HepG2 (cell line): ENCODE results near the gene GPRC5D. TPM values are rescaled to one million over a fixed set of nuclear protein-coding genes. Genes with fewer than 3 reads are reported as not detected.

Experiments used
- ATAC-seq: fragments of 200-7000 bp; cut with Tn5 transposase; 3 replicates; pipeline ENCODE4 v1.9.1; 2020; ENCODE audit warnings: mild to moderate bottlenecking, moderate library complexity
- BruUV-seq: library from RNA; stranded (reverse); fragments of 400-500 nt; replicated peaks from 2 replicates; lab custom pipeline; 2021; lab: Mats Ljungman, UMichigan
- CTCF ChIA-PET: fragments of 300-600 bp; formaldehyde crosslinking; extraction: SDS; loops from one replicate; lab custom pipeline; 2021; ENCODE audit warnings: low total read pairs, inconsistent platforms, low intra/inter-chr PET ratio; lab: Yijun Ruan, JAX
- POLR2A ChIA-PET: fragments of 350-600 bp; sonication (Branson Sonifier 250); formaldehyde crosslinking; loops from one replicate; lab custom pipeline; 2020; ENCODE audit warnings: antibody characterized with exemption, inconsistent platforms; lab: Yijun Ruan, JAX
- DNase-seq: peaks from one replicate; pipeline ENCODE4 v3.0.0-alpha.2; 2015; ENCODE audit warnings: low spot score
- FAIRE-seq: peaks from 3 replicates; lab custom pipeline; 2011; peaks lifted over from hg19 to GRCh38; lab: Jason Lieb, UNC
- H2AFZ ChIP-seq: one replicate; pipeline ENCODE4 v1.6.1; 2011; ENCODE audit warnings: low read length, inconsistent platforms
- H3K27ac ChIP-seq: fragments of 300-600 bp; 3 replicates; pipeline ENCODE4 v1.8.0; 2011; ENCODE audit warnings: mixed run types, mild to moderate bottlenecking, mixed read lengths, low read length, inconsistent platforms; ENCODE audit not compliant: insufficient read depth; ENCODE audit errors: extremely low read length
- H3K27me3 ChIP-seq, 2 experiments: fragments of 200-600 bp in 1 of 2; 2 replicates in 1 of 2; 3 replicates in 1 of 2; pipeline versions ENCODE4 v1.6.0 to v1.8.0; 2011; ENCODE audit warnings: low read length in 2 of 2, mild to moderate bottlenecking in 2 of 2, moderate library complexity in 2 of 2, inconsistent platforms in 1 of 2; ENCODE audit not compliant: insufficient read depth in 2 of 2, control insufficient read depth in 1 of 2
- H3K36me3 ChIP-seq, 2 experiments: fragments of 200-600 bp in 1 of 2; replicated peaks in 1 of 2; 2 replicates in 1 of 2; 3 replicates in 1 of 2; pipeline versions ENCODE4 v1.5.1 to v1.8.0; 2011; ENCODE audit warnings: low read length in 2 of 2, inconsistent platforms in 1 of 2; ENCODE audit not compliant: insufficient read depth in 2 of 2, control insufficient read depth in 1 of 2
- H3K4me1 ChIP-seq: 2 replicates; pipeline ENCODE4 v1.5.1; 2012; ENCODE audit warnings: low read length, inconsistent platforms; ENCODE audit not compliant: insufficient read depth
- H3K4me2 ChIP-seq: 2 replicates; pipeline ENCODE4 v1.6.0; 2011; ENCODE audit warnings: low read depth, low read length, inconsistent platforms
- H3K4me3 ChIP-seq, 3 experiments: fragments of 200-600 bp in 1 of 3; sonication (generic), shearing (Covaris generic) in 1 of 3; replicated peaks in 1 of 3; 2 replicates each; pipeline ENCODE4 v1.5.1; 2011 to 2016; ENCODE audit warnings: low read length in 3 of 3, inconsistent platforms in 2 of 3, low read depth in 2 of 3, mild to moderate bottlenecking in 2 of 3, control low read depth in 1 of 3, mixed read lengths in 1 of 3; ENCODE audit not compliant: insufficient read depth in 1 of 3
- H3K79me2 ChIP-seq: one replicate; pipeline ENCODE4 v1.6.1; 2011; ENCODE audit warnings: low read length, inconsistent platforms; ENCODE audit not compliant: insufficient read depth
- H3K9ac ChIP-seq: 2 replicates; pipeline ENCODE4 v1.6.0; 2011; ENCODE audit warnings: mild to moderate bottlenecking, low read depth, low read length, inconsistent platforms; ENCODE audit not compliant: insufficient read depth
- H3K9me3 ChIP-seq: 2 replicates; pipeline ENCODE4 v1.5.1; 2012; ENCODE audit warnings: mild to moderate bottlenecking, low read length
- H4K20me1 ChIP-seq: 2 replicates; pipeline ENCODE4 v1.6.0; 2011; ENCODE audit warnings: inconsistent platforms, mild to moderate bottlenecking, low read length, moderate library complexity; ENCODE audit not compliant: insufficient read depth
- BCL6 ChIP-seq: IDR thresholded peaks from 2 replicates; pipeline ENCODE4 v1.6.1; 2016; ENCODE audit warnings: missing genetic modification reagents, missing compliant biosample characterization
- DNMT1 ChIP-seq: sonication (generic); formaldehyde crosslinking; IDR thresholded peaks from 2 replicates; pipeline ENCODE4 v1.5.1; 2020; ENCODE audit warnings: mild to moderate bottlenecking, missing genetic modification reagents
- KDM4B ChIP-seq: sonication (generic); formaldehyde crosslinking; IDR thresholded peaks from 2 replicates; pipeline ENCODE4 v1.4.0; 2020; ENCODE audit warnings: missing genetic modification reagents
- MBNL3 ChIP-seq: fragments of 250-450 bp; sonication (Bioruptor Pico); conservative IDR thresholded peaks from 2 replicates; pipeline ENCODE4 v1.8.0; 2022; ENCODE audit warnings: mild to moderate bottlenecking, inconsistent platforms
- NFRKB ChIP-seq: fragments of 450-650 bp; IDR thresholded peaks from 2 replicates; pipeline ENCODE4 v1.6.1; 2017
- PAX8 ChIP-seq: sonication (generic); formaldehyde crosslinking; IDR thresholded peaks from 2 replicates; pipeline ENCODE4 v1.8.0; 2022; ENCODE audit warnings: mild to moderate bottlenecking, missing genetic modification reagents, borderline replicate concordance
- POLR2AphosphoS2 ChIP-seq: IDR thresholded peaks from 2 replicates; pipeline ENCODE4 v1.6.1; 2011; ENCODE audit warnings: low read depth, low read length, improper control_type of control experiment
- SMC3 ChIP-seq: IDR thresholded peaks from 2 replicates; pipeline ENCODE4 v1.6.1; 2011; ENCODE audit warnings: low read length, improper control_type of control experiment
- SP140L ChIP-seq: sonication (generic); formaldehyde crosslinking; IDR thresholded peaks from 2 replicates; pipeline ENCODE4 v1.4.0; 2020; ENCODE audit warnings: missing genetic modification reagents, borderline replicate concordance
- ZFAT ChIP-seq: sonication (generic); formaldehyde crosslinking; conservative IDR thresholded peaks from 2 replicates; pipeline ENCODE4 v1.8.1; 2023; ENCODE audit warnings: missing genetic modification reagents, inconsistent platforms
- ZFX ChIP-seq: sonication (generic); formaldehyde crosslinking; IDR thresholded peaks from 2 replicates; pipeline ENCODE4 v1.4.0; 2020; ENCODE audit warnings: mild to moderate bottlenecking, low read depth, missing genetic modification reagents, moderate library complexity
- ZKSCAN5 ChIP-seq: sonication (generic); formaldehyde crosslinking; IDR thresholded peaks from 2 replicates; pipeline ENCODE4 v1.5.1; 2020; ENCODE audit warnings: mild to moderate bottlenecking, missing genetic modification reagents
- ZNF547 ChIP-seq: sonication (generic); formaldehyde crosslinking; IDR thresholded peaks from 2 replicates; pipeline ENCODE4 v1.5.1; 2020; ENCODE audit warnings: mild to moderate bottlenecking, missing genetic modification reagents
- ZNF597 ChIP-seq: sonication (generic); formaldehyde crosslinking; IDR thresholded peaks from 2 replicates; pipeline ENCODE4 v1.5.0; 2020; ENCODE audit warnings: missing genetic modification reagents
- ZNF691 ChIP-seq: sonication (generic); formaldehyde crosslinking; IDR thresholded peaks from 2 replicates; pipeline ENCODE4 v1.4.0; 2020; ENCODE audit warnings: missing genetic modification reagents, low read depth, mild to moderate bottlenecking, borderline replicate concordance
- ZSCAN20 ChIP-seq: sonication (generic); formaldehyde crosslinking; IDR thresholded peaks from 2 replicates; pipeline ENCODE4 v1.4.0; 2020; ENCODE audit warnings: missing genetic modification reagents, mild to moderate bottlenecking, borderline replicate concordance
- WGBS: methylation state at CpG from one replicate; pipeline ENCODE4 v1.1.6; 2017; ENCODE audit warnings: low lambda C conversion rate; 5-methylcytosine and 5-hydroxymethylcytosine counted together
- in situ Hi-C: cut with HindIII; loops from 2 replicates; pipeline ENCODE4 v1.10.0; 2017; ENCODE audit warnings: low pct_unique_long_range_greater_than_20kb; ENCODE audit not compliant: extremely low pct_ligation_motif_present
- intact Hi-C: fragments of 100-400 bp; cut with micrococcal nuclease; formaldehyde crosslinking; loops from one replicate; pipeline ENCODE4 v1.10.0; 2022; ENCODE audit not compliant: unreplicated experiment
- polyA plus RNA-seq, 8 experiments: library from polyadenylated mRNA; depleted of rRNA in 3 of 8; stranded (reverse) in 7 of 8; unstranded in 1 of 8; fragments of >200 nt; fragmentation: Illumina TruSeq in 4 of 8; extraction: Trizol in 4 of 8; gene quantifications; 2 replicates each; pipeline versions ENCODE4 v1.2.1 to v1.2.3, GENCODE V29; 2011 to 2016; ENCODE audit warnings: low read depth in 4 of 8, missing spikeins in 1 of 8, mixed read lengths in 1 of 8; ENCODE audit not compliant: insufficient read depth in 1 of 8
- total RNA-seq, 5 experiments: library from RNA; depleted of rRNA; stranded (reverse); fragments of >200 nt; fragmentation: Illumina TruSeq; extraction: Trizol; gene quantifications; 2 replicates each; pipeline ENCODE4 v1.2.3, GENCODE V29; 2016; ENCODE audit warnings: low read depth in 1 of 5

The GPRC5D gene
- total and polyA plus RNA-seq, 2 of the 13 experiments (the other 11 are each of a cell fraction or from before 2014, with no cell fraction given), result not detected

GRCh38 chr12:12917517-12917916, 34.5 kb downstream of the GPRC5D start:
- no TSS peak for BruUV-seq
- H3K9me3 ChIP-seq, result no peaks in the 10 kb centered on the region
- TF ChIP-seq ZFX (CRISPR knock-in tag) (no peak), NFRKB (no peak), POLR2AphosphoS2 (no peak), ZFAT (no peak)
- no peak overlapping the region for H3K27ac ChIP-seq
- no peak overlapping the region for H2AFZ ChIP-seq
- no peak overlapping the region for H3K4me3 ChIP-seq
- ChIA-PET POLR2A (no interaction called here), CTCF (interaction anchor here (1.3 to 1.8 kb wide), 2 partner anchors 65 to 295 kb away, joined by 4 to 17 read pairs; no protein-coding TSS in a partner anchor)
- FAIRE-seq (no peak), DNase-seq (no peak), ATAC-seq (no peak)
- in situ Hi-C loops, result loop anchor here (5.0 kb wide), 2 partner anchors 65 to 295 kb away; no protein-coding TSS in a partner anchor
- H3K4me1 ChIP-seq, result peaks cover 18% of the 10 kb centered on the region
- WGBS, result 15% methylated on average over 2 of the region's 2 CpGs
- intact Hi-C loops, result no loop called here
- H3K4me2 ChIP-seq, result no peak overlapping the region
- H3K27me3 ChIP-seq, result peaks cover 3 to 16% of the 10 kb centered on the region in 2 experiments
- H4K20me1 ChIP-seq, result no peaks in the 10 kb centered on the region; the same call in 1 of the 2 replicates
- H3K9ac ChIP-seq, result no peak overlapping the region
- no peaks in the 10 kb centered on the region for H3K79me2 ChIP-seq
- no peaks in the 10 kb centered on the region for H3K36me3 ChIP-seq

GRCh38 chr12:12916135-12916944, 35.6 kb downstream of the GPRC5D start:
- ATAC-seq (peak; percentile 98), FAIRE-seq (peak; percentile 93), DNase-seq (peak; percentile 71)
- peaks cover 18% of the 10 kb centered on the region for H3K4me1 ChIP-seq
- peaks cover 4 to 16% of the 10 kb centered on the region in 2 experiments for H3K27me3 ChIP-seq
- H3K4me2 ChIP-seq, result peak overlapping the region; percentile 38
- CTCF ChIA-PET, result interaction anchor here (0.7 to 2.0 kb wide), 7 partner anchors 59 to 318 kb away, joined by 3 to 31 read pairs (median 5); no protein-coding TSS in a partner anchor
- H3K9me3 ChIP-seq, result no peaks in the 10 kb centered on the region
- no peaks in the 10 kb centered on the region for H3K36me3 ChIP-seq
- WGBS, result 24% methylated on average over 17 of the region's 19 CpGs
- in situ Hi-C loops (loop anchor here (5.0 kb wide), 2 partner anchors 66 to 296 kb away; no protein-coding TSS in a partner anchor), intact Hi-C loops (loop anchor here (1.0 kb wide), 3 partner anchors 59 to 296 kb away; no protein-coding TSS in a partner anchor)
- peak overlapping the region in 1 of 3 experiments; percentile 8; a peak in 1 of 6 replicates for H3K4me3 ChIP-seq
- no peak overlapping the region for H2AFZ ChIP-seq
- no peak overlapping the region for H3K27ac ChIP-seq
- no peak overlapping the region for H3K9ac ChIP-seq
- H4K20me1 ChIP-seq, result no peaks in the 10 kb centered on the region; the same call in 1 of the 2 replicates
- no peaks in the 10 kb centered on the region for H3K79me2 ChIP-seq
- no TSS peak for BruUV-seq
- POLR2A ChIA-PET, result no interaction called here
- TF ChIP-seq ZNF547 (CRISPR knock-in tag), result 0 out of 2 replicates have a peak, but pooled peaks have one; percentile 47
- TF ChIP-seq SMC3, result peak; percentile 94
- TF ChIP-seq BCL6 (CRISPR knock-in tag), result no peak
- TF ChIP-seq DNMT1 (CRISPR knock-in tag), result no peak
- TF ChIP-seq SP140L (CRISPR knock-in tag), result no peak
- no peak for TF ChIP-seq MBNL3
- TF ChIP-seq ZNF691, result peak; percentile 41; the same call in 1 of the 2 replicates
- no peak for TF ChIP-seq ZNF597 (CRISPR knock-in tag)
- no peak for TF ChIP-seq PAX8
- 0 out of 2 replicates have a peak, but pooled peaks have one; percentile 51 for TF ChIP-seq KDM4B (CRISPR knock-in tag)
- no peak for TF ChIP-seq ZKSCAN5
- no peak for TF ChIP-seq ZSCAN20
